SK-N-MC (cell line): ENCODE data around the gene DNAJC17.

Experiments
- EZH2 ChIP-seq: fragments of 200-600 bp; sonication (generic); IDR thresholded peaks from one replicate; pipeline ENCODE4 v1.6.1; 2017; ENCODE audit warnings: antibody characterized with exemption
- POLR2AphosphoS5 ChIP-seq: IDR thresholded peaks from 2 replicates; pipeline ENCODE4 v1.6.1; 2012; ENCODE audit warnings: mild to moderate bottlenecking, low read depth, low read length, borderline replicate concordance

DNA sequence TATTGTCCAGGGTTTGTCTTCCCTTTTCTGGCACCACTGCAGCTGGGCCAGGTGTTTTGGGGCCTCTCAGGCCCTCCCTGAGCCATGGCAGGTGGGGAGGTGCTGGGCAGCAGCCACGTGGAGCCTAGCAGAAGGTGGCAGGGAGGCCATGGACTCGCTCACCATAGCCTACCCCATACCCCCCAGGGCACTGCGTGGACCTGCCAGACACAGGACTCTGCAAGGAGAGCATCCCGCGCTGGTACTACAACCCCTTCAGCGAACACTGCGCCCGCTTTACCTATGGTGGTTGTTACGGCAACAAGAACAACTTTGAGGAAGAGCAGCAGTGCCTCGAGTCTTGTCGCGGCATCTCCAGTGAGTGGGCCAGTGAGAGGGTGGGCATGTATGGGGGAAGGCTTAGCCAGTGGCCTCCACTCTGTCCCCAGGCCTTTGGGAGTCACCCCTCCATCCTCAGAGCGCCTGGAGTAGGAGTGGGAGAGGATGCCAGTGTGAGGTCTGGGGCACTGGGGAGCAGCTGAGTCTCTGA lies 48.5 kb upstream of the DNAJC17 start:
- TF ChIP-seq EZH2, result no peak
- no peak for TF ChIP-seq POLR2AphosphoS5
